ENCODE results near the gene ATP7B. TPM values are rescaled to one million over a fixed set of nuclear protein-coding genes. Genes with fewer than 3 reads are reported as not detected.

ATP7B gene
- total and polyA plus RNA-seq, 4 donors, result 0.75 to 9.8 (median 6.4) TPM

DNA sequence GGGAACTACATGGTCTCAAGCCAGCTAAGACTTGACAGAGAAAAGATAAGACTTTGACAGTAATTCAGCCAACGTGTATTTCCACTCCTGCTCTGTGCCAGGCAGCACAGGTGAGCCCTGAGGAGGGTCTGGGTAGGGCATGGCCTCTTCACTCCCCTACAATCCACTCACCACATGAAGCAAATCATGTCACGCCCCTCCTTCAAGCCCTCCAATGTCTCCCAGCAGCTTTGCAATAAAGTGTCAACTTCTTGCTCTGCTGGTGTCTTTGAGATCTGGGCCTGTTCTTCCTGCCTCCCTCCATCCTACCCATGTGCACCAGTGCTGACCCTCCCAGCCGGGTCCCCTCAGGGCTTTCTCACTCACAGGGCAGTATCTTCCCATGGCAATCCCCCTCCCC lies 91.0 kb downstream of the ATP7B start:
- DNase-seq (no peak), ATAC-seq (ENCODE audit: low FRiP score) (no peak)
- no peak overlapping the region for H3K27ac ChIP-seq (ENCODE audit: low read depth in 1 of 2, low read length in 2 of 2)
- WGBS, 2 donors, result 63 to 67% methylated on average over 3 of the region's 3 CpGs
- H3K4me1 ChIP-seq (ENCODE audit: control insufficient read depth in 1 of 2, insufficient read depth in 2 of 2, low read length in 2 of 2), result no peaks in the 10 kb centered on the region
- peaks cover 0 to 1% of the 10 kb centered on the region in 2 donors for H3K36me3 ChIP-seq (ENCODE audit: control insufficient read depth in 1 of 2, insufficient read depth in 2 of 2, low read length in 1 of 2)
- no peak overlapping the region for H3K4me3 ChIP-seq (ENCODE audit: low read length in 2 of 2)
- H3K27me3 ChIP-seq (ENCODE audit: control insufficient read depth in 1 of 2, insufficient read depth in 2 of 2, low read length in 1 of 2), result no peaks in the 10 kb centered on the region
- no peaks in the 10 kb centered on the region for H3K9me3 ChIP-seq (ENCODE audit: control insufficient read depth, low read length)
- intact Hi-C loops (cut with DNase I), result no loop called here

DNA sequence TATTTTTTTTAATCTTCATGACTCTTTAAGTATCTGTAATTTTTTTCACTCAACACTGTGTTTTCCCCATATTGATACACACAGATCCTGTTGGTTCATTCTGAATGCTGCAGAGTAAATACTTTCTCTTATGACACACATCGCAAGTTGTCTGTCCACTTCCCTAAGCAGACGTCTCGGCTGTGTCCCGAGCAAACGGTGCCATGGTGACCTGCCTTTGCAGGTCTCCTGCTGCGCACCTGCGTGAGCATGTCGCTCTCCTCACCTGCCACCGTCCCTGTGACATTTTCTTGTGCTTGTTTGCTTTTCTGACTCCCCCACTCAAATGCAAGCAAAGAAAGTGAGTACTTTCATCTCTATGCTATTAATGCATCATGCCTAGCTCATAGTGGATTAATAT lies 91.7 kb downstream of the ATP7B start:
- WGBS, 2 donors, result 87 to 90% methylated on average over 9 of the region's 9 CpGs
- ATAC-seq (ENCODE audit: low FRiP score), result no peak

GRCh38 chr13:51916962-51917361 lies 94.3 kb downstream of the ATP7B start:
- no peaks in the 10 kb centered on the region for H3K36me3 ChIP-seq (ENCODE audit: control insufficient read depth in 1 of 2, insufficient read depth in 2 of 2, low read length in 1 of 2)
- intact Hi-C loops (cut with DNase I), result no loop called here
- DNase-seq, result no peak
- H3K9me3 ChIP-seq (ENCODE audit: control insufficient read depth, low read length), result no peaks in the 10 kb centered on the region
- no peaks in the 10 kb centered on the region for H3K4me1 ChIP-seq (ENCODE audit: control insufficient read depth in 1 of 2, insufficient read depth in 2 of 2, low read length in 2 of 2)
- no peak for ATAC-seq (ENCODE audit: low FRiP score)
- no peak overlapping the region for H3K27ac ChIP-seq (ENCODE audit: low read depth in 1 of 2, low read length in 2 of 2)
- H3K4me3 ChIP-seq (ENCODE audit: low read length in 2 of 2), result no peak overlapping the region
- WGBS, 2 donors, result 95 to 96% methylated on average over 8 of the region's 8 CpGs
- no peaks in the 10 kb centered on the region for H3K27me3 ChIP-seq (ENCODE audit: control insufficient read depth in 1 of 2, insufficient read depth in 2 of 2, low read length in 1 of 2)

More for the DNA sequence above, 91.7 kb downstream of the ATP7B start:
- Histone ChIP-seq H3K27ac (ENCODE audit: low read depth in 1 of 2, low read length in 2 of 2) (no peak overlapping the region), H3K9me3 (ENCODE audit: control insufficient read depth, low read length) (no peaks in the 10 kb centered on the region), H3K4me1 (ENCODE audit: control insufficient read depth in 1 of 2, insufficient read depth in 2 of 2, low read length in 2 of 2) (no peaks in the 10 kb centered on the region), H3K27me3 (ENCODE audit: control insufficient read depth in 1 of 2, insufficient read depth in 2 of 2, low read length in 1 of 2) (no peaks in the 10 kb centered on the region), H3K36me3 (ENCODE audit: control insufficient read depth in 1 of 2, insufficient read depth in 2 of 2, low read length in 1 of 2) (peaks cover 0 to 1% of the 10 kb centered on the region in 2 donors), H3K4me3 (ENCODE audit: low read length in 2 of 2) (no peak overlapping the region)
- DNase-seq, result no peak
- intact Hi-C loops (cut with DNase I), result no loop called here

- H3K27ac ChIP-seq (ENCODE audit: low read depth in 1 of 2, low read length in 2 of 2), result no peak overlapping the region
- no peak for ATAC-seq (ENCODE audit: low FRiP score)
- H3K4me3 ChIP-seq (ENCODE audit: low read length in 2 of 2), result no peak overlapping the region
- DNase-seq, result no peak
- no peaks in the 10 kb centered on the region for H3K27me3 ChIP-seq (ENCODE audit: control insufficient read depth in 1 of 2, insufficient read depth in 2 of 2, low read length in 1 of 2)
- H3K9me3 ChIP-seq (ENCODE audit: control insufficient read depth, low read length), result no peaks in the 10 kb centered on the region
- WGBS, 2 donors, result 87 to 93% methylated on average over 7 of the region's 7 CpGs
- intact Hi-C loops (cut with DNase I), result no loop called here
- H3K4me1 ChIP-seq (ENCODE audit: control insufficient read depth in 1 of 2, insufficient read depth in 2 of 2, low read length in 2 of 2), result no peaks in the 10 kb centered on the region
- no peaks in the 10 kb centered on the region for H3K36me3 ChIP-seq (ENCODE audit: control insufficient read depth in 1 of 2, insufficient read depth in 2 of 2, low read length in 1 of 2)
Observed at GRCh38 chr13:51916051-51916818, 95.0 kb downstream of the ATP7B start.

DNA sequence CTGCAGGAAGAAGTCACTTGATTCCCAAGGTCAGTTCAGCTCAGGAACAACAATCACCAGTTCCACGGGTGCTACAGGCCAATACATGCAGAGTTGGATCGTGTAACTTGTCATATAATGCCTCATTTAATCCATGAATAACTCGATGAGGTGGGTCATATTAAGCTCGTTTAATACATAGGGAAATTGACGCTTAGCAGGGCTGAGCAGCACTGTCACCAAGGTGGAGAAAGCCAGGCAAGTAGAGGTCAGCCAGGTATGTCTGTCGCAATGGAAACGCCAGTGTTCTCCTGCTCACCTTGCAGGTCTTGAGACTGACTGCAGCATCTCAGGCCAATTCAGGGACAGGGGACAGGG lies 97.1 kb downstream of the ATP7B start:
- no peak for ATAC-seq (ENCODE audit: low FRiP score)
- Histone ChIP-seq H3K9me3 (ENCODE audit: control insufficient read depth, low read length) (no peaks in the 10 kb centered on the region), H3K36me3 (ENCODE audit: control insufficient read depth in 1 of 2, insufficient read depth in 2 of 2, low read length in 1 of 2) (no peaks in the 10 kb centered on the region), H3K27ac (ENCODE audit: low read depth in 1 of 2, low read length in 2 of 2) (no peak overlapping the region), H3K4me1 (ENCODE audit: control insufficient read depth in 1 of 2, insufficient read depth in 2 of 2, low read length in 2 of 2) (no peaks in the 10 kb centered on the region), H3K27me3 (ENCODE audit: control insufficient read depth in 1 of 2, insufficient read depth in 2 of 2, low read length in 1 of 2) (no peaks in the 10 kb centered on the region), H3K4me3 (ENCODE audit: low read length in 2 of 2) (no peak overlapping the region)
- WGBS, 2 donors, result 89 to 91% methylated on average over 7 of the region's 7 CpGs
- no peak for DNase-seq
- intact Hi-C loops (cut with DNase I), result no loop called here

- H3K27ac ChIP-seq (ENCODE audit: low read depth in 1 of 2, low read length in 2 of 2), result no peak overlapping the region
- no peaks in the 10 kb centered on the region for H3K4me1 ChIP-seq (ENCODE audit: control insufficient read depth in 1 of 2, insufficient read depth in 2 of 2, low read length in 2 of 2)
- intact Hi-C loops (cut with DNase I), result no loop called here
- DNase-seq (no peak), ATAC-seq (ENCODE audit: low FRiP score) (no peak)
- H3K4me3 ChIP-seq (ENCODE audit: low read length in 2 of 2), result no peak overlapping the region
- no peaks in the 10 kb centered on the region for H3K36me3 ChIP-seq (ENCODE audit: control insufficient read depth in 1 of 2, insufficient read depth in 2 of 2, low read length in 1 of 2)
- 46 to 50% methylated on average over 4 of the region's 4 CpGs for WGBS, 2 donors
- no peaks in the 10 kb centered on the region for H3K9me3 ChIP-seq (ENCODE audit: control insufficient read depth, low read length)
- H3K27me3 ChIP-seq (ENCODE audit: control insufficient read depth in 1 of 2, insufficient read depth in 2 of 2, low read length in 1 of 2), result no peaks in the 10 kb centered on the region
Observed at GRCh38 chr13:51913421-51914136, 97.7 kb downstream of the ATP7B start.

GRCh38 chr13:51912511-51913225 lies 98.6 kb downstream of the ATP7B start:
- intact Hi-C loops (cut with DNase I), result no loop called here
- DNase-seq, result no peak
- ATAC-seq (ENCODE audit: low FRiP score), result no peak
- Histone ChIP-seq H3K4me3 (ENCODE audit: low read length in 2 of 2) (no peak overlapping the region), H3K27me3 (ENCODE audit: control insufficient read depth in 1 of 2, insufficient read depth in 2 of 2, low read length in 1 of 2) (no peaks in the 10 kb centered on the region), H3K9me3 (ENCODE audit: control insufficient read depth, low read length) (no peaks in the 10 kb centered on the region), H3K27ac (ENCODE audit: low read depth in 1 of 2, low read length in 2 of 2) (no peak overlapping the region), H3K4me1 (ENCODE audit: control insufficient read depth in 1 of 2, insufficient read depth in 2 of 2, low read length in 2 of 2) (no peaks in the 10 kb centered on the region), H3K36me3 (ENCODE audit: control insufficient read depth in 1 of 2, insufficient read depth in 2 of 2, low read length in 1 of 2) (no peaks in the 10 kb centered on the region)
- WGBS, 2 donors, result 77 to 80% methylated on average over 11 of the region's 11 CpGs

DNA sequence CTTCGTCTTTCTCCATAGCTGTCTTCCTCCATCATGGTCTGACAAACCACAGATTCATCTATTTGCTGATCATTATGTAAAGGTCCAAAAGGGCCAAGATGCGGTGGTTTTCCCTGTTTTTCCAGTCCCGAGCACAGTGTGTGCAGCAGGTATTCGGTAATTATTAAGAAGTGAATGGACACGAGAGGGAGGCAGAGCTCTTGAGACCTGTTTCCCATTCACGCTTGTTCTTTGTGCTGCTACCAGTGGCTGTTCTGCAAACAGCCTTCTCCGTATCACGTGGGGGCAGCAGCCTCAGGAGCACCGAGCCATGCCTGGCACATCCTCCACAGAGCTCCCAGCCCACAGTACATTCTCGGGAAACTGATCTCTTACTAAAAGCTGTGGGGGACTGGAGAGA lies 99.2 kb downstream of the ATP7B start:
- Histone ChIP-seq H3K36me3 (ENCODE audit: control insufficient read depth in 1 of 2, insufficient read depth in 2 of 2, low read length in 1 of 2) (no peaks in the 10 kb centered on the region), H3K27me3 (ENCODE audit: control insufficient read depth in 1 of 2, insufficient read depth in 2 of 2, low read length in 1 of 2) (no peaks in the 10 kb centered on the region), H3K27ac (ENCODE audit: low read depth in 1 of 2, low read length in 2 of 2) (no peak overlapping the region), H3K4me3 (ENCODE audit: low read length in 2 of 2) (no peak overlapping the region), H3K4me1 (ENCODE audit: control insufficient read depth in 1 of 2, insufficient read depth in 2 of 2, low read length in 2 of 2) (no peaks in the 10 kb centered on the region), H3K9me3 (ENCODE audit: control insufficient read depth, low read length) (no peaks in the 10 kb centered on the region)
- 71 to 73% methylated on average over 10 of the region's 10 CpGs for whole genome bisulfite sequencing, 2 donors
- intact Hi-C loops (cut with DNase I), result no loop called here
- no peak for ATAC-seq (ENCODE audit: low FRiP score)
- DNase-seq, result no peak
